DMS 273 (cell line): ENCODE results near the gene KNSTRN.

Experiments used
- DNase-seq: peaks from one replicate; lab custom pipeline; 2025; ENCODE audit not compliant: unreplicated experiment; lab: John Stamatoyannopoulos, UW

KNSTRN gene

DNA sequence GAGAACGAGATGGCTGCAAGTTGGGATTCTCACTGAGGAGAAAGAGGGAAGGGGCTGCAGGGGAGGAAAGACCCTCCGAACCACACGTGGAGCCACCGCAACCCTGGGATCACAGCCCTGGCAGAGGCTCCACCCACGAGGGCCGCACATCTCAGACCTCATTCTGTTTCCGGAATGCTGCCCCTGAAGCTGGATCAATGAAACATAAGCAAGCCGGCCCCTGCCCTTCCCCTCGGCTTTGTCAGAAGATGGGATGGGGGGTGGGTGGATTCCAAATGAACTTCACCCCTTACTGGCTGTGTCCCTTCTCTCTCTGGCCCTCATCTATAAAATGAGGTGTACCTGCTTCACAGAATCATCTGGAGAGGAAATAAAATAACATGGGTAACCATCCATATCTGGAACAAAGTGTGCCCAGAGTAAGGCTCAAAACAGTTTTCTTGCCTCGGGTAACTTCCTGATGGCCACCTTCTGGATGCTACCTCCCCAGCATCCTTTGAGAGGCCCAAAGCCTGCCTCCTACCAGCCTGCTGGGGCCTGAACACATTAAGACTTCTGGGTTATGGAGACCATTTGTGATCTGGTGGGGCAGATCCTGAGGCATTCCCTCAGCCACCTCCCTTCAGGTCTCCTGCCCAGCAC, 37.2 kb upstream of the KNSTRN start:
- no peak for DNase-seq

GRCh38 chr15:40345867-40346578, 36.5 kb upstream of the KNSTRN start:
- no peak for DNase-seq

GRCh38 chr15:40346579-40347558, 35.7 kb upstream of the KNSTRN start:
- DNase-seq, result no peak

- no peak for DNase-seq
Observed at GRCh38 chr15:40347559-40348473, 34.7 kb upstream of the KNSTRN start.

- DNase-seq, result no peak
Observed at GRCh38 chr15:40348474-40348870, 34.0 kb upstream of the KNSTRN start.

- no peak for DNase-seq
Observed at GRCh38 chr15:40349163-40349562, 33.4 kb upstream of the KNSTRN start.

DNA sequence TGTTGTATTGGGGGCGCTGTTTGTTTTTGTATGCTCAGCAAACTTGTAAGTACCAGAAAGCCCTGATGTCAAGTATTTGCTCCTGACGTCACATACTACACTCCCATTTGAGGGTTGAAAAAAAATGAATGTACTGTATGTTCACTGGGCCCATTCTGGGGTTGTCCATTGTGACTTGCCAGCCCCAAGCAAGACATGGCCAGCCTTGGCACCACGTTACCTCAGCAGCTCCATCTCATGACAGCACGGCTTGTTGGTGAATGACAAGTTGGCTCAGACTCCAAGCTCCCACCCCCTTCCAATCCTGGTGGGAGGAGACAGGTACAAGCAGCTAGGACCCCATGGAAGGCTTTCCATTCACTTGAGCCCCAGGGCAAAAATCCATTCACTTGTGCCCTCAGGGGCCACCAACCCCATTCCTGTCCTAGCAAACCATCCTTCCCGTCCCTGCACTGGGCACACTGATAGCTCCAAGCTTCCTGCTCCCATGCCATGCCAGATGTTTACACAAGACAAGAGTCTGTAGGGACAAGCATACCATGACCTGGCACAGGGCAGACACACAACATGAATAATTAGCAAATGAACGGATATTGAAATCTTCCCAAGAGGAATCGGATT, 30.1 kb upstream of the KNSTRN start:
- DNase-seq, result no peak

GRCh38 chr15:40353697-40354096, 28.8 kb upstream of the KNSTRN start:
- peak; percentile 93 for DNase-seq

DNA sequence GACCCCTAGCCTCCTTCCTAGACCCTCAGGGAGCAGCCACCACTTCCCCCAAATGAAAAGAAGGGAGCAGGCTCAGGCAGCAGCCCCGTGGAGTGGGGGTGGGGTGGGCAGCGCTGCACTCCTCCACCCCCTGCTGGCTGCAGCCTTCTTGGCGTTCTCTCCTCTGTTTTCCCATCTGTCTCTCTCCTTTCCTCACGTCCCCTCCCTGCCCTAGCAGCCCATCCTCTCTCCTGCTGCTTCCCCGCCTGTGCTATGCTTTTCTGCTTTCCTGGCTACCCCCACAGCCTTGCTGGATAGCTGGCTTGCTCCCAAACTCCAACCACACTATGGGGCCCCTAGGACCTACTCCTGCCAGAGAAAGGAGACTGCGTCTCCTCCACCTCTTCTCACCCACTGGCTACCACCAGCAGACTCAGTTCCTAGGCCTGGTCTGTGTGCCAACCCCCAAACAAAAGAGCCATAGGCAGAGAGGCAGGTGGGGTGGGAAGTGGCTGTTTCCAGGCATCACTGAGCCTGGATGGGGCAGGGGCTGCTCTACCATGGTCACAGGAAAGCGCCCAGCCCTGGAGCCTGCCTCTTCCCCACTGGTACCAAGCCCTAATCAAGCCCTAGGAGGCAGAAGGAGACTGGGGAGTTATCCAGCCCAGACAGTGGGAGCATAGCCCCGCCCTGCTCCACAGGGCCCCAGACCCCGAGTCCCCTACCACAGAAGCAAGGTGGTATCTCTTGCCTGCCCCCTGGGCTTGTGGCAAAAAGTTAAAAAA, 27.9 kb upstream of the KNSTRN start:
- peak; percentile 97 for DNase-seq

GRCh38 chr15:40355976-40356585, 26.4 kb upstream of the KNSTRN start:
- DNase-seq, result no peak

DNA sequence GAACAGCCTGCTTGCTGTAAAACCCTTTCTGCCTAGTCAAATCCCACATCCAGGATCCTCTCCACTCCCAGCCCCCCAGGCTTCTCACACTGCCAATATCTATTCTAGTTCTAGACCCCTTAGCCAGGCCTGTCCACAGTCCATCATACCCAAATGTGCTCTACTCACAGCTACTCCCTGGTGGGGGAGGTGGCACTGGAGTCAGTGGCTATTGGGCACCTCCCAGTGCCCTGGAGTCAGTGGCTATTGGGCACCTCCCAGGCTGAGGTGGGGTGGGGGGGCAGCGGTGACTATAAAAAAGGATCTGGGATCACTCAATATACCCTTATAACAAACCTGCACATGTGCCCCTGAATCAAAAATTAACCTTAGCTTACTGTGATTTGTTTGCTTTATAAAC, 25.3 kb upstream of the KNSTRN start:
- DNase-seq, result no peak

DNA sequence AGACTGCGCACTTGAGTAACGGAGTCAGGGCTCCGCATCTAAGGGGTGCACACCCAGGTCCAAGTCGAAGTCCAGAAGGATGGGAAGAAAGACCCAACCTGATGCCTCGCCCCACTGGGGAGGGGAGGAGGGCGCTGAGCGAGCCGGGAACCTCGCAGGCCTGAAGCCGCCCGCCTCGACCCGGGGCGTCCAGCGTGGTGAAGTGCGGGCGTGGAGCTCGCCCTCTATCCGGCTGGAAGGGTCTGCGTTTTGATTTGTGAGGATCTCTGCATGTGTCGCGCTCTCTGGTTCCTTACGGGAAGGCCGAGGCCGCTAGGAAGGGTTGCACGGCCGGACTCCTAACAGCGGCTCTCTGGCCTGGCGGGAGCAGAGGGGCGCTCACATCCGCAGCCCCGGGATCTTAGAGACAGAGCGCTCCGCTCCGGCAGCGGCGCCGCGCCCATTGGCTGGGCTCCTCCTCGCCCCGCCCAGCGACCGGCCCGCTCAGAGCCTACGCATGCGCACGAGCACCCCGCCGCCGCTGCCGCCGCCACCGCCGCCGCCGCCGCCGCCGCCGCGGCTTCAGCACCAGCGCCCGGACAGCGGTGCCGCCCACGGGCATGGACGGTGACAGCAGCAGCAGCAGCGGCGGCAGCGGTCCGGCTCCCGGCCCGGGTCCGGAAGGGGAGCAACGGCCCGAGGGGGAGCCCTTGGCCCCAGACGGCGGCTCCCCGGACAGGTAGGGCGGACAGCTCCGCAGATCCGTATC, 24.6 kb upstream of the KNSTRN start, which contains the start of gene DISP2:
DISP2 (plus strand) TSS at position 497 of the 748 bp plus-strand sequence; CDS start at position 600, 103 bp downstream.
- DNase-seq, result peak; percentile 91

- DNase-seq, result peak; percentile 69
Observed at GRCh38 chr15:40358471-40359353, 23.8 kb upstream of the KNSTRN start.

DNA sequence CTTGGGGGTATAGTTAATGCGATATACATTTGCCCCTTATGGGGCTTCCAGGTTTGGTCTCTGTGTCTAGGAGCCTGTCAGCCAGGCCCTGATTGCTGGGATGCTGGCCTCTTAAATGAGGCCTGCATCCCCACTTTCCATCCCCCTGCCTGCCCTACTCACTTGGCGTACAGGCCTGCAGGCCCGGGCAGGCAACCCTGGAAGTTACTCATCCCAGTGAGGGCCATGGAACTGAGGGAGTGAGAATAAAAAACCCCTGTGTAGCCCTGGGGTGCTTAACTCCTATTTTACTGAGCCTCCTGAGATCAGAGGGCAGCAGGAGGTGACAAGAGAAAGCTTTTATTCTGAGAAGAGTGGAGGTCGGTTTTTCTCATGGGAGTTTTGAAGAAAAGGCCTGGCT, 22.5 kb upstream of the KNSTRN start:
- DNase-seq, result no peak

DNA sequence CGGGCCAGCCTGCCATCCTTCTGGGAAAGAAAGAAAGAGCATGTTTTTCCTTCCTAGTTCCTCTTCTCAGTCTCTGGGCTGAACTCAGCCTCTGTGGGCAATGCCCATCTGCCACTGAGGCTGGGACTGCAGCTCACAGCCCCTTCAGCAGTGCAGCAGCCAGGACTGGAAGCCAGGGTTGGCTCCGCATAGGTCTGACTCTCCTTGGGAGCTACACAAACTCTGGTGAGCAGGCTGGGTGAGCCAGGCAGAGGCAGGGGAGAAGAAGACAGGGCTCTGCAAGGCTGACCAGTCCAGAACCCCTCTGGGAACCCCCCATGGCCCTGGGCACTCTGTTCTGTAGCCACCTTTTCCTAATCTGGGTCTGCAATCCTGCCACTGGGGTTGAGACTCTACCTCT, 20.9 kb upstream of the KNSTRN start:
- peak; percentile 24 for DNase-seq

- DNase-seq, result no peak
Observed at GRCh38 chr15:40363611-40364010, 18.9 kb upstream of the KNSTRN start.

DNA sequence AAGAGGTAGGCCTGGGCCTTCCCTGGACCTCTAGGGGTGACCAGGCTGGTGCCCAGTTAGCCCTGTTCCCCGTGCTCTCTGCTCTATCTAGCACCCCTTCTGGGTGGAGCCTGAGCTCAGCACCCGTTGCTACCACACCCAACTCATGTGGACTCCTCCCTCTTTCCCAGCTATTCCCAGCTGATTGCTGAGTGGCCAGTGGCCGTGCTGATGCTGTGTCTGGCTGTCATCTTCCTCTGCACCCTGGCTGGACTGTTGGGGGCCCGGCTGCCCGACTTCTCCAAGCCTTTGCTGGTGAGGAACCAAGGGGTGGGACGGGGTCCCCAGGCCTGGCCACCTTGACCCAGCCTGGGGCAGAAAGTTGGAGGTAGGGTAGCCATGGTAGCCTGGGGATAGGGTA, 18.3 kb upstream of the KNSTRN start:
- DNase-seq, result no peak
